DOHH2 (cell line): ENCODE measurements around the gene GRAMD2B.

ENCODE experiments used
- H3F3A ChIP-seq: fragments of 200-600 bp; sonication (generic), shearing (Covaris generic); 2 replicates; pipeline ENCODE4 v1.6.0; 2016; ENCODE audit warnings: antibody characterized with exemption, mild to moderate bottlenecking; ENCODE audit not compliant: control insufficient read depth, insufficient read depth
- H3K27ac ChIP-seq: fragments of 200-600 bp; sonication (generic); 2 replicates; pipeline ENCODE4 v1.5.1; 2014; ENCODE audit warnings: low read depth, mild to moderate bottlenecking, low read length, moderate library complexity
- H3K27me3 ChIP-seq: fragments of 200-600 bp; sonication (generic); 2 replicates; pipeline ENCODE4 v1.6.1; 2014; ENCODE audit warnings: mild to moderate bottlenecking, low read length, mixed read lengths; ENCODE audit not compliant: control insufficient read depth
- H3K36me3 ChIP-seq: fragments of 200-600 bp; sonication (generic); 2 replicates; pipeline ENCODE4 v1.6.1; 2014; ENCODE audit warnings: mild to moderate bottlenecking, low read length, moderate library complexity, mixed read lengths; ENCODE audit not compliant: control insufficient read depth
- H3K4me1 ChIP-seq: fragments of 200-600 bp; sonication (generic); 2 replicates; pipeline ENCODE4 v1.6.1; 2014; ENCODE audit warnings: mild to moderate bottlenecking, low read length, mixed read lengths; ENCODE audit not compliant: control insufficient read depth
- H3K4me2 ChIP-seq: fragments of 200-600 bp; sonication (generic); 2 replicates; pipeline ENCODE4 v1.6.0; 2014; ENCODE audit warnings: mild to moderate bottlenecking, low read length, moderate library complexity
- H3K4me3 ChIP-seq: fragments of 200-600 bp; sonication (generic); 2 replicates; pipeline ENCODE4 v1.5.1; 2014; ENCODE audit warnings: mild to moderate bottlenecking, low read length, mixed read lengths
- H3K79me2 ChIP-seq: fragments of 200-600 bp; sonication (generic); 2 replicates; pipeline ENCODE4 v1.6.1; 2014; ENCODE audit warnings: mild to moderate bottlenecking, low read length, mixed read lengths; ENCODE audit not compliant: control insufficient read depth
- H3K9me2 ChIP-seq: fragments of 200-600 bp; sonication (generic); replicated peaks from 2 replicates; pipeline ENCODE4 v1.6.1; 2014; ENCODE audit warnings: mild to moderate bottlenecking, low read length, mixed read lengths; ENCODE audit not compliant: control insufficient read depth
- H3K9me3 ChIP-seq: fragments of 200-600 bp; sonication (generic); 2 replicates; pipeline ENCODE4 v1.6.1; 2014; ENCODE audit warnings: antibody characterized with exemption, low read length, mixed read lengths; ENCODE audit not compliant: control insufficient read depth, insufficient read depth
- H4K20me1 ChIP-seq: fragments of 200-600 bp; sonication (generic); 2 replicates; pipeline ENCODE4 v1.6.0; 2014; ENCODE audit warnings: low read depth, mild to moderate bottlenecking, antibody characterized with exemption, low read length, moderate library complexity; ENCODE audit not compliant: control insufficient read depth, insufficient read depth
- EZH2phosphoT487 ChIP-seq: fragments of 200-600 bp; sonication (generic); IDR thresholded peaks from 2 replicates; pipeline ENCODE4 v1.6.1; 2017; ENCODE audit warnings: borderline replicate concordance, mild to moderate bottlenecking, antibody characterized with exemption, low read length, moderate library complexity, mixed read lengths
- TF ChIP-seq, protein P1 (sequence below): fragments of 200-600 bp; sonication (generic); IDR thresholded peaks from one replicate; pipeline ENCODE4 v1.5.1; 2014; ENCODE audit warnings: antibody characterized with exemption, mild to moderate bottlenecking, low read depth, low read length; ENCODE audit not compliant: poor library complexity, severe bottlenecking

The GRAMD2B gene

DNA sequence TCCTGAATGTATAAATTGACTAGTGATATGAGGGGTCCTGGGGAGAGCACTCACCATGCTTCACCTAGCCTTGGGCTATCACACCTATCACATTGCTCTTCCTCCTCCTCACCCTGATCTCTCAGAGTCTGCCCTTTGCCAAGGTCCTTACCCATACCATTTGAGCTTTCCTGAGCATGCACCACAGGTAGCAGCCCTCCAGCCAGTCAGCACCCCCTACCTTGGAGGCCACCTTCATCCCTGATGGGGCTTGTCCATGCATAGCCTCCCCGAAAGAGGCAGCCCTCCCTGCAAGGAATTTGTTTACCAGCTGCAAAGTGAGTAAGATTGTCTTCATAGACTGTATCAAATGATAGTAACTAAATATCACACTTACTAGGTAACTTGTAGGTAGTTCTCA, 88.8 kb downstream of the GRAMD2B start:
- H3K9me2 ChIP-seq: no peaks in the 10 kb centered on the region
- no peak overlapping the region for H3K27ac ChIP-seq
- no peaks in the 10 kb centered on the region for H3K79me2 ChIP-seq
- H4K20me1 ChIP-seq: no peaks in the 10 kb centered on the region
- H3K4me2 ChIP-seq: no peak overlapping the region
- no peaks in the 10 kb centered on the region for H3K36me3 ChIP-seq
- peaks cover 7% of the 10 kb centered on the region for H3K4me1 ChIP-seq
- no peak overlapping the region for H3K4me3 ChIP-seq
- TF ChIP-seq EZH2phosphoT487: no peak
- TF ChIP-seq, protein P1, sequence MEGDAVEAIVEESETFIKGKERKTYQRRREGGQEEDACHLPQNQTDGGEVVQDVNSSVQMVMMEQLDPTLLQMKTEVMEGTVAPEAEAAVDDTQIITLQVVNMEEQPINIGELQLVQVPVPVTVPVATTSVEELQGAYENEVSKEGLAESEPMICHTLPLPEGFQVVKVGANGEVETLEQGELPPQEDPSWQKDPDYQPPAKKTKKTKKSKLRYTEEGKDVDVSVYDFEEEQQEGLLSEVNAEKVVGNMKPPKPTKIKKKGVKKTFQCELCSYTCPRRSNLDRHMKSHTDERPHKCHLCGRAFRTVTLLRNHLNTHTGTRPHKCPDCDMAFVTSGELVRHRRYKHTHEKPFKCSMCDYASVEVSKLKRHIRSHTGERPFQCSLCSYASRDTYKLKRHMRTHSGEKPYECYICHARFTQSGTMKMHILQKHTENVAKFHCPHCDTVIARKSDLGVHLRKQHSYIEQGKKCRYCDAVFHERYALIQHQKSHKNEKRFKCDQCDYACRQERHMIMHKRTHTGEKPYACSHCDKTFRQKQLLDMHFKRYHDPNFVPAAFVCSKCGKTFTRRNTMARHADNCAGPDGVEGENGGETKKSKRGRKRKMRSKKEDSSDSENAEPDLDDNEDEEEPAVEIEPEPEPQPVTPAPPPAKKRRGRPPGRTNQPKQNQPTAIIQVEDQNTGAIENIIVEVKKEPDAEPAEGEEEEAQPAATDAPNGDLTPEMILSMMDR: no peak
- H3F3A ChIP-seq: no peaks in the 10 kb centered on the region
- H3K9me3 ChIP-seq: no peaks in the 10 kb centered on the region
- H3K27me3 ChIP-seq: no peaks in the 10 kb centered on the region

DNA sequence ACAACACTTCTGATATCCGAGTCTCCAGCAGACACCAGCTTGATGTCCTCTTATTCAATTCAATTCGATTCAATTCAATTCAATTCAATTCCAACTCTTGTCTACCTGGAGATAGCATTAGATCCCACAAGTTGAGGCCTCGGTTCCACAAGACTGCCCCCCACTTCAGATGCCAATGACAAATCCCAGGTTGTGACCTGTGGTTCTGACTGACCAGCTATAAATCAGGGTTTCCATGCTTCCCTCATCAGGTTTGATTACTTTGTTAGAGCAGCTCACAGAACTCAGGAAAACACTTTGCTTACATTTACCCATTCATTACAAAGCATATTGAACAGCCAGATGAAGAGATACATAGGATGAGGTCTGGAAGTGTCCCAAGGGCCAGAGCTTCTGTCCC, 89.2 kb downstream of the GRAMD2B start:
- Histone ChIP-seq H3K4me1 (peaks cover 7% of the 10 kb centered on the region), H3K9me2 (no peaks in the 10 kb centered on the region)

DNA sequence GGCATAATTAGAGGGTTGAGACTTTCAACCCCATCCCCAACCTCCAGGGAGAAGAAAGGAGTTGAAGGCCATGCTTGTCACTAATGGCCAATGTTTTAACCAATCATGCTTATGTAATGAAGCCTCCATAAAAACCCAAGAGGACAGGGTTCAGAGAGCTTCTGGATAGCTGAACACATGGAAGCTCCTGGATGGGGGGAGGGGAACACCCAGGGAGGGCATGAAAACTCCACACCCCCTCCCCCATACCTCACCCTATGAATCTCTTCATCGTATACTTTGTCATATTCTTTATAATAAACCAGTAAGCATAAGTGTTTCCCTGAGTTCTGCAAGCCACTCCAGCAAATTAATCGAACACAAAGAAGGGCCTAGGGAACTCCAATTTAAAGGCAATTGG, 90.1 kb downstream of the GRAMD2B start:
- Histone ChIP-seq H3F3A (no peaks in the 10 kb centered on the region), H3K4me2 (no peak overlapping the region), H3K36me3 (no peaks in the 10 kb centered on the region), H3K27me3 (no peaks in the 10 kb centered on the region), H3K4me3 (no peak overlapping the region), H3K27ac (no peak overlapping the region), H4K20me1 (no peaks in the 10 kb centered on the region), H3K9me3 (no peaks in the 10 kb centered on the region), H3K4me1 (peaks cover 7% of the 10 kb centered on the region), H3K9me2 (no peaks in the 10 kb centered on the region), H3K79me2 (no peaks in the 10 kb centered on the region)
- TF ChIP-seq, protein P1: no peak
- TF ChIP-seq EZH2phosphoT487: no peak

More for the DNA sequence above, 89.2 kb downstream of the GRAMD2B start:
- Histone ChIP-seq H3K27ac (no peak overlapping the region), H3K4me3 (no peak overlapping the region), H3K36me3 (no peaks in the 10 kb centered on the region), H3K9me3 (no peaks in the 10 kb centered on the region), H4K20me1 (no peaks in the 10 kb centered on the region), H3K4me2 (no peak overlapping the region), H3K79me2 (no peaks in the 10 kb centered on the region), H3K27me3 (no peaks in the 10 kb centered on the region), H3F3A (no peaks in the 10 kb centered on the region)
- no peak for TF ChIP-seq EZH2phosphoT487

DNA sequence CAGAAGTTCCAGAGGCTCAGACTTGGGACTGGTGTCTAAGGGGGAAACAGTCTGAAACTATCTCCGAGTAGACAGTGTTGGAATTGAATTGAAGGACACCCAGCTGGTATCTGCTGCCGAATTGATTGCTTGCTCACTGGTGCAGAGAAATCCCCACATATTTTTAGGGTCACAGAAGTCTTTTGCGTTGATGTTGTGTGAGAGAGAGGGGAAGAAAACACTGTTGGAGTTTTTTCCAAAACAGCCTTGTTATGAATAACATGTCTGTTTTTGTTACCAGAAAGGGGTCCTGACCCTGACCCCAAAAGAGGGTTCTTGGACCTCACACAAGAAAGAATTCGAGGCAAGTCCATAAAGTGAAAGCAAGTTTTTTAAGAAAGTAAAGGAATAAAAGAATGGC, 90.5 kb downstream of the GRAMD2B start:
- no peak overlapping the region for H3K4me2 ChIP-seq
- H3K27me3 ChIP-seq: no peaks in the 10 kb centered on the region
- peaks cover 6% of the 10 kb centered on the region for H3K4me1 ChIP-seq
- H3K27ac ChIP-seq: no peak overlapping the region
- no peaks in the 10 kb centered on the region for H3K79me2 ChIP-seq
- H3K4me3 ChIP-seq: no peak overlapping the region
- no peaks in the 10 kb centered on the region for H3K9me3 ChIP-seq
- no peaks in the 10 kb centered on the region for H4K20me1 ChIP-seq
- no peaks in the 10 kb centered on the region for H3K9me2 ChIP-seq
- H3F3A ChIP-seq: no peaks in the 10 kb centered on the region
- TF ChIP-seq, protein P1: no peak
- no peak for TF ChIP-seq EZH2phosphoT487
- no peaks in the 10 kb centered on the region for H3K36me3 ChIP-seq
